ENCODE measurements around the gene TSPAN33.

The TSPAN33 gene

DNA sequence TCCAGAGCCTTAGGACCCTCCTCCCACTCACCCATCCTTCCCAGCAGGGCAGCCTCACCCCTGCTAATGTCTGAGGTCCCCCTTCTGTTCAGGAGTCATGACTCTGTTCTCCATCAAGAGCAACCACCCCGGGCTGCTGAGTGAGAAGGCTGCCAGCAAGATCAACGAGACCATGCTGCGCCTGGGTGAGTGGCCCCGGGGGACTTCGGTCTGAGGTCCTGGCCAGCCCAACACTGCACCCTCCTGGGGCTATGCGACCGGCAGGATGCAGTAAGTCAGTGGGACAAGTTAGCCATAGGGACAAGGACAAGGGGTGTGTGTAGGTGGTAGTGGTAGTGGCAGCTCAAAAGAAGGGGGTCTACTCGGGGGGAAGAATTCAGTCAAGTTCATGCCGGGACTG lies 64.2 kb downstream of the TSPAN33 start:
- DNase-seq (ENCODE audit: low read depth): no peak
- TF ChIP-seq, protein P1, sequence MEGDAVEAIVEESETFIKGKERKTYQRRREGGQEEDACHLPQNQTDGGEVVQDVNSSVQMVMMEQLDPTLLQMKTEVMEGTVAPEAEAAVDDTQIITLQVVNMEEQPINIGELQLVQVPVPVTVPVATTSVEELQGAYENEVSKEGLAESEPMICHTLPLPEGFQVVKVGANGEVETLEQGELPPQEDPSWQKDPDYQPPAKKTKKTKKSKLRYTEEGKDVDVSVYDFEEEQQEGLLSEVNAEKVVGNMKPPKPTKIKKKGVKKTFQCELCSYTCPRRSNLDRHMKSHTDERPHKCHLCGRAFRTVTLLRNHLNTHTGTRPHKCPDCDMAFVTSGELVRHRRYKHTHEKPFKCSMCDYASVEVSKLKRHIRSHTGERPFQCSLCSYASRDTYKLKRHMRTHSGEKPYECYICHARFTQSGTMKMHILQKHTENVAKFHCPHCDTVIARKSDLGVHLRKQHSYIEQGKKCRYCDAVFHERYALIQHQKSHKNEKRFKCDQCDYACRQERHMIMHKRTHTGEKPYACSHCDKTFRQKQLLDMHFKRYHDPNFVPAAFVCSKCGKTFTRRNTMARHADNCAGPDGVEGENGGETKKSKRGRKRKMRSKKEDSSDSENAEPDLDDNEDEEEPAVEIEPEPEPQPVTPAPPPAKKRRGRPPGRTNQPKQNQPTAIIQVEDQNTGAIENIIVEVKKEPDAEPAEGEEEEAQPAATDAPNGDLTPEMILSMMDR (conservative IDR thresholded peaks at IDR 0.05; ENCODE audit: control insufficient read depth, insufficient read depth, low read depth, low read length): no peak
- no peak overlapping the region for H3K4me3 ChIP-seq (ENCODE audit: control insufficient read depth, low read depth, low read length)

- TF ChIP-seq, protein P1 (conservative IDR thresholded peaks at IDR 0.05; ENCODE audit: control insufficient read depth, insufficient read depth, low read depth, low read length): no peak
- no peak overlapping the region for H3K4me3 ChIP-seq (ENCODE audit: control insufficient read depth, low read depth, low read length)
- no peak for DNase-seq (ENCODE audit: low read depth)
Observed at GRCh38 chr7:129209067-129209926, 64.8 kb downstream of the TSPAN33 start.

DNA sequence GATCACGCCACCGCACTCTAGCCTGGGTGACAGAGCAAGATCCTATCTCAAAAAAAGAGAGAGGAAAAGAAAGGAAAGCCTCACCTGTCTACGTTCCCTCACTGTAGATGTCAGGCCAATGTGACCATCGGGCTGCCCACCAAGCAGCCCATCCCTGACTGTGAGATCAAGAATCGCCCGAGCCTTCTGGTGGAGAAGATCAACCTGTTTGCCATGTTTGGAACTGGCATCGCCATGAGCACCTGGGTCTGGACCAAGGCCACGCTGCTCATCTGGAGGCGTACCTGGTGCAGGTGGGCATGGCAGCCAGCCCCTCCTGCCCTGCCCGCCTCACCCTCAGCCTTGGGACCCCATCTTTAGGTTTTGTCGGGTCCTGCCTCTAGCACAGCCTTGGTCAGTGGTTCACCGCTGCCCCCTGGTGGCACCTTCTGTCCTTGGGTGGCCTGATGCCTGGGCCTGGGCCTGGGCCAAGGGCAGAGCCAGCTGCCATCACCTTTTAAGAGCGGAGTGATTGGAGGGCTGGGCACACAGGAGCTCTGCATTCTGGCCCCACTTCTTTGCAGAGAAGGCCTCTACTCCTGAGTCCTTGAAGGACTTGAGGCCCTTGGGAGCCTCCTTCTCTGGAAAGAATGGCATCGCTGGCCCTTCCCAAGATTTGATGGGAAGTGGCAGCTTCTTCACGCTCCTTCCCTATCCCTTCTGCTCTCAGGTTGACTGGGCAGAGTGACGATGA lies 65.9 kb downstream of the TSPAN33 start:
- TF ChIP-seq, protein P1 (conservative IDR thresholded peaks at IDR 0.05; ENCODE audit: control insufficient read depth, insufficient read depth, low read depth, low read length): peak; percentile 74
- no peak overlapping the region for H3K4me3 ChIP-seq (ENCODE audit: control insufficient read depth, low read depth, low read length)
- peak; percentile 54 for DNase-seq (ENCODE audit: low read depth)

DNA sequence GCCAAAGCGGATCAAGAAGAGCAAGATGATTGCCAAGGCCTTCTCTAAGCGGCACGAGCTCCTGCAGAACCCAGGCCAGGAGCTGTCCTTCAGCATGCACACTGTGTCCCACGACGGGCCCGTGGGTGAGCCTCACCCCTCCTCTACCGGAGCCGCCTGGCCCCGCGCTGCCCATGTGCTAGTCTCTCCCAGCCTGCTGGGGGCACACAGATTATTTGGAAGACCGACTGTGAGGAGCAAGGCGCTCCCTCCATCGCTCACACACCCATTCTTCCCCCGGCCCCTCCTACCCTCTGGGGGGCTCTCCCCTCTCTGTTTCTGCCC lies 66.4 kb downstream of the TSPAN33 start:
- TF ChIP-seq, protein P1 (conservative IDR thresholded peaks at IDR 0.05; ENCODE audit: control insufficient read depth, insufficient read depth, low read depth, low read length): no peak
- DNase-seq (ENCODE audit: low read depth): no peak
- H3K4me3 ChIP-seq (ENCODE audit: control insufficient read depth, low read depth, low read length): no peak overlapping the region

- H3K4me3 ChIP-seq (ENCODE audit: control insufficient read depth, low read depth, low read length): no peak overlapping the region
- TF ChIP-seq, protein P1 (conservative IDR thresholded peaks at IDR 0.05; ENCODE audit: control insufficient read depth, insufficient read depth, low read depth, low read length): no peak
- DNase-seq (ENCODE audit: low read depth): no peak
Observed at GRCh38 chr7:129212126-129212525, 67.6 kb downstream of the TSPAN33 start.

- H3K4me3 ChIP-seq (ENCODE audit: control insufficient read depth, low read depth, low read length): no peak overlapping the region
- TF ChIP-seq, protein P1 (conservative IDR thresholded peaks at IDR 0.05; ENCODE audit: control insufficient read depth, insufficient read depth, low read depth, low read length): no peak
- DNase-seq (ENCODE audit: low read depth): no peak
Observed at GRCh38 chr7:129212596-129212995, 68.1 kb downstream of the TSPAN33 start.
